Measurements from ENCODE around the gene RAPH1.

RAPH1 gene

GRCh38 chr2:203501873-203502272 lies 33.2 kb downstream of the RAPH1 start:
- DNase-seq (ENCODE audit: extremely low read depth, insufficient read length): no peak
- no peak for TF ChIP-seq CTCF (IDR thresholded peaks at IDR 0.05; ENCODE audit: insufficient read depth, low read length, poor library complexity, severe bottlenecking)

GRCh38 chr2:203500951-203501350 lies 34.1 kb downstream of the RAPH1 start:
- Histone ChIP-seq H3K4me3 (replicated peaks; ENCODE audit: low read depth, low read length) (no peak overlapping the region), H3K36me3 (ENCODE audit: control insufficient read depth, insufficient read depth, low read length) (no peaks in the 10 kb centered on the region)
- no peak for DNase-seq (ENCODE audit: extremely low read depth, insufficient read length)

More at GRCh38 chr2:203501873-203502272, 33.2 kb downstream of the RAPH1 start:
- no peaks in the 10 kb centered on the region for H3K36me3 ChIP-seq (ENCODE audit: control insufficient read depth, insufficient read depth, low read length)
- no peaks in the 10 kb centered on the region for H3K27me3 ChIP-seq (replicated peaks; ENCODE audit: control insufficient read depth, insufficient read depth, low read length)
- no peak overlapping the region for H3K4me3 ChIP-seq (replicated peaks; ENCODE audit: low read depth, low read length)

GRCh38 chr2:203500297-203500696 lies 34.8 kb downstream of the RAPH1 start:
- H3K27me3 ChIP-seq (replicated peaks; ENCODE audit: control insufficient read depth, insufficient read depth, low read length): no peaks in the 10 kb centered on the region
- TF ChIP-seq CTCF (IDR thresholded peaks at IDR 0.05; ENCODE audit: insufficient read depth, low read length, poor library complexity, severe bottlenecking): no peak
- H3K4me3 ChIP-seq (replicated peaks; ENCODE audit: low read depth, low read length): no peak overlapping the region
- DNase-seq (ENCODE audit: extremely low read depth, insufficient read length): no peak
- H3K36me3 ChIP-seq (ENCODE audit: control insufficient read depth, insufficient read depth, low read length): no peaks in the 10 kb centered on the region

More at GRCh38 chr2:203500951-203501350, 34.1 kb downstream of the RAPH1 start:
- TF ChIP-seq CTCF (IDR thresholded peaks at IDR 0.05; ENCODE audit: insufficient read depth, low read length, poor library complexity, severe bottlenecking): no peak
- H3K27me3 ChIP-seq (replicated peaks; ENCODE audit: control insufficient read depth, insufficient read depth, low read length): no peaks in the 10 kb centered on the region

GRCh38 chr2:203498161-203498560 lies 36.9 kb downstream of the RAPH1 start:
- no peak for DNase-seq (ENCODE audit: extremely low read depth, insufficient read length)
- Histone ChIP-seq H3K4me3 (replicated peaks; ENCODE audit: low read depth, low read length) (no peak overlapping the region), H3K36me3 (ENCODE audit: control insufficient read depth, insufficient read depth, low read length) (no peaks in the 10 kb centered on the region), H3K27me3 (replicated peaks; ENCODE audit: control insufficient read depth, insufficient read depth, low read length) (no peaks in the 10 kb centered on the region)
- no peak for TF ChIP-seq CTCF (IDR thresholded peaks at IDR 0.05; ENCODE audit: insufficient read depth, low read length, poor library complexity, severe bottlenecking)

- DNase-seq (ENCODE audit: extremely low read depth, insufficient read length): no peak
These were observed 42.1 kb downstream of the RAPH1 start for GRCh38 chr2:203492965-203493364.

More at GRCh38 chr2:203492965-203493364, 42.1 kb downstream of the RAPH1 start:
- no peak overlapping the region for H3K4me3 ChIP-seq (replicated peaks; ENCODE audit: low read depth, low read length)
- TF ChIP-seq CTCF (IDR thresholded peaks at IDR 0.05; ENCODE audit: insufficient read depth, low read length, poor library complexity, severe bottlenecking): no peak
- H3K36me3 ChIP-seq (ENCODE audit: control insufficient read depth, insufficient read depth, low read length): no peaks in the 10 kb centered on the region
- H3K27me3 ChIP-seq (replicated peaks; ENCODE audit: control insufficient read depth, insufficient read depth, low read length): no peaks in the 10 kb centered on the region
